Activated CD8-positive, alpha-beta memory T cell treated with anti-CD3 and anti-CD28 coated beads for 4 hours (primary cell): ENCODE measurements around the gene APPBP2.
"Not testable (repeated sequence)": the region's sequence is repeated elsewhere in the genome, so short reads cannot be mapped to it uniquely, and the experiment has no call there.

Experiments
- DNase-seq, 2 donors: peaks; one replicate each; pipeline ENCODE4 v3.0.0-alpha.2; 2020; ENCODE audit warnings: low read depth in 2 of 2

APPBP2 gene

GRCh38 chr17:60534010-60534555 is 8.0 kb upstream of the APPBP2 start:
- no peak for DNase-seq

GRCh38 chr17:60529806-60530205 is 3.8 kb upstream of the APPBP2 start:
- no peak for DNase-seq

GRCh38 chr17:60528828-60529227 is 2.8 kb upstream of the APPBP2 start:
- DNase-seq, result no peak

GRCh38 chr17:60527701-60528100 is 1.7 kb upstream of the APPBP2 start:
- DNase-seq, result no peak

- DNase-seq, result no peak
Measured at GRCh38 chr17:60526726-60527125, 684 bp upstream of the APPBP2 start.

- no peak for DNase-seq
Measured at GRCh38 chr17:60525328-60525684, 736 bp downstream of the APPBP2 start.

- DNase-seq, result no peak
Measured at GRCh38 chr17:60524463-60525327, 1.3 kb downstream of the APPBP2 start.

GRCh38 chr17:60523822-60524221 is 2.2 kb downstream of the APPBP2 start:
- DNase-seq, result no peak

- no peak for DNase-seq
Measured at GRCh38 chr17:60522889-60523626, 3.0 kb downstream of the APPBP2 start.

GRCh38 chr17:60519795-60520194 is 6.2 kb downstream of the APPBP2 start:
- no peak for DNase-seq

GRCh38 chr17:60515683-60516082 is 10.4 kb downstream of the APPBP2 start:
- DNase-seq, result not testable (repeated sequence)

- DNase-seq, result not testable (repeated sequence)
Measured at GRCh38 chr17:60515199-60515598, 10.8 kb downstream of the APPBP2 start.

- no peak for DNase-seq
Measured at GRCh38 chr17:60514500-60514899, 11.5 kb downstream of the APPBP2 start.

- no peak for DNase-seq
Measured at GRCh38 chr17:60514053-60514452, 12.0 kb downstream of the APPBP2 start.

- DNase-seq, result no peak
Measured at GRCh38 chr17:60513014-60513413, 13.0 kb downstream of the APPBP2 start.

GRCh38 chr17:60510723-60511122 is 15.3 kb downstream of the APPBP2 start:
- DNase-seq, result no peak

- no peak for DNase-seq
Measured at GRCh38 chr17:60510031-60510430, 16.0 kb downstream of the APPBP2 start.

GRCh38 chr17:60508384-60508980 is 17.6 kb downstream of the APPBP2 start:
- DNase-seq, result no peak

- DNase-seq, result no peak
Measured at GRCh38 chr17:60506312-60506711, 19.7 kb downstream of the APPBP2 start.

- DNase-seq, result no peak
Measured at GRCh38 chr17:60502145-60502544, 23.9 kb downstream of the APPBP2 start.

- DNase-seq, result no peak
Measured at GRCh38 chr17:60501589-60501988, 24.5 kb downstream of the APPBP2 start.

- DNase-seq, result no peak
Measured at GRCh38 chr17:60496041-60496440, 30.0 kb downstream of the APPBP2 start.
